AG04450 (cell line): Measurements from ENCODE around the gene VTI1B. TPM values are rescaled to one million over a fixed set of nuclear protein-coding genes. Genes with fewer than 3 reads are reported as not detected.
"Not testable (repeated sequence)": the region's sequence is repeated elsewhere in the genome, so short reads cannot be mapped to it uniquely, and the experiment has no call there.

Experiments used
- CTCF ChIA-PET: fragments of 300-600, 350-600 bp; formaldehyde crosslinking; extraction: SDS; loops from one replicate; lab custom pipeline; 2022; ENCODE audit warnings: antibody characterized with exemption, inconsistent platforms; lab: Charles Lee
- POLR2A ChIA-PET: fragments of 350-600 bp; formaldehyde crosslinking; extraction: SDS; loops from one replicate; lab custom pipeline; 2021; ENCODE audit warnings: antibody characterized with exemption, inconsistent platforms; lab: Yijun Ruan, JAX
- DNase-seq: peaks from one replicate; pipeline ENCODE4 v3.0.0-alpha.2; 2011; ENCODE audit warnings: low read depth, low spot score
- H3K27ac ChIP-seq: one replicate; pipeline ENCODE4 v1.5.1; 2012; ENCODE audit warnings: low read depth, low read length, control low read depth
- H3K27me3 ChIP-seq: one replicate; pipeline ENCODE4 v1.6.0; 2012; ENCODE audit warnings: low read length; ENCODE audit not compliant: control insufficient read depth, insufficient read depth
- H3K4me3 ChIP-seq: 2 replicates; pipeline ENCODE4 v1.5.1; 2011; ENCODE audit warnings: mild to moderate bottlenecking, low read depth, low read length, control low read depth
- H3K9me3 ChIP-seq: 2 replicates; pipeline ENCODE4 v1.5.1; 2012; ENCODE audit warnings: low read length; ENCODE audit not compliant: control insufficient read depth, insufficient read depth
- polyA plus RNA-seq: library from polyadenylated mRNA; depleted of rRNA; stranded (reverse); fragments of >200 nt; gene quantifications from 2 replicates; pipeline ENCODE4 v1.2.3, GENCODE V29; 2011
- TF ChIP-seq, protein P1 (sequence below): IDR thresholded peaks from 2 replicates; pipeline ENCODE4 v1.5.1; 2011; ENCODE audit warnings: low read depth, low read length, control low read depth, inconsistent platforms

The VTI1B gene
- polyA plus RNA-seq, 1 experiment, result 127 TPM

DNA sequence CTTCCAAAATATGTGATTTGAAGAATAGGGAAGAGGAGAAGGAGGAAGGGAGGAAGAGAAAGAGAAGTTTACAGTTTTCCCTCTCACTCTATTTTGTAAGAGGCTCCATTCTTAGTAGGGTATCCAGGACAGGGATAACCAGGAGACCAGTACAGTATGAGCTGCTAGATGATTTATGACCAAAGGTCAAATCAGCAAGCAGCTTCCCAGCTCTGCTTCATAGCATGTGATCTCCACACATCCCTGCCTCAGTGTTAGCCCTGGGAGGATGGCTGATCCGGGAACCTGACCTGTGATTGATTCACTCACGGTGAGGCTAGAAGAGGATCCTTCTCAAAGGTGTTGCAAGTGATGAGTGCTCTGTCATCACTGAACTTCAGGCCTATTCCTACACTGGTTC, 43.8 kb upstream of the VTI1B start:
- ChIA-PET POLR2A (interaction anchor here (0.9 kb wide), 1 partner anchor 43 kb away, joined by 4 read pairs; no protein-coding TSS in a partner anchor), CTCF (interaction anchor here (1.2 kb wide), 1 partner anchor 14 kb away, joined by 4 read pairs; no protein-coding TSS in a partner anchor)
- DNase-seq, result no peak

DNA sequence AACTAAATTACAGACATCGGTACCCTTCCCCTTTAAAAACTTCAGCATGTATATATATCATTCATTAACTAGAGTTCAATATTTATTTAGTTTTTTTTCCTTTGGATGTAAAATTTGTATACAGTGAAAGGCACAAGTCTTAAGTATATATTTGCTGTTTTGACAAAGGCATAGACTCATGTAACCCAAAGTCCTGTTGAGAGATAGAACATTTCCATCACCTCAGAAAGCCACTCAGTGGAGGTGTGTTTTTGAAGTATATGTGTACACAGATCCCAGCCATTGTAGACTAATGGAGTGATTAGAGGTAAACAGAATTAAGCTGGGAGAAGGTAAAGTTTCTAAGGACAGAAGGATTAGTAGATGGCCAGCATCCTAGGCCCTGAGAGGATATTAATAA, 42.6 kb upstream of the VTI1B start:
- ChIA-PET POLR2A (no interaction called here), CTCF (interaction anchor here (0.9 to 1.2 kb wide), 2 partner anchors 13 to 98 kb away, joined by 3 to 4 read pairs; partner anchors contain the start of gene ARG2)
- no peak for DNase-seq
- Histone ChIP-seq H3K27ac (no peak overlapping the region), H3K4me3 (no peak overlapping the region), H3K9me3 (no peaks in the 10 kb centered on the region), H3K27me3 (peaks cover 11% of the 10 kb centered on the region)
- TF ChIP-seq, protein P1, sequence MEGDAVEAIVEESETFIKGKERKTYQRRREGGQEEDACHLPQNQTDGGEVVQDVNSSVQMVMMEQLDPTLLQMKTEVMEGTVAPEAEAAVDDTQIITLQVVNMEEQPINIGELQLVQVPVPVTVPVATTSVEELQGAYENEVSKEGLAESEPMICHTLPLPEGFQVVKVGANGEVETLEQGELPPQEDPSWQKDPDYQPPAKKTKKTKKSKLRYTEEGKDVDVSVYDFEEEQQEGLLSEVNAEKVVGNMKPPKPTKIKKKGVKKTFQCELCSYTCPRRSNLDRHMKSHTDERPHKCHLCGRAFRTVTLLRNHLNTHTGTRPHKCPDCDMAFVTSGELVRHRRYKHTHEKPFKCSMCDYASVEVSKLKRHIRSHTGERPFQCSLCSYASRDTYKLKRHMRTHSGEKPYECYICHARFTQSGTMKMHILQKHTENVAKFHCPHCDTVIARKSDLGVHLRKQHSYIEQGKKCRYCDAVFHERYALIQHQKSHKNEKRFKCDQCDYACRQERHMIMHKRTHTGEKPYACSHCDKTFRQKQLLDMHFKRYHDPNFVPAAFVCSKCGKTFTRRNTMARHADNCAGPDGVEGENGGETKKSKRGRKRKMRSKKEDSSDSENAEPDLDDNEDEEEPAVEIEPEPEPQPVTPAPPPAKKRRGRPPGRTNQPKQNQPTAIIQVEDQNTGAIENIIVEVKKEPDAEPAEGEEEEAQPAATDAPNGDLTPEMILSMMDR, result no peak

More for the DNA sequence above, 43.8 kb upstream of the VTI1B start:
- no peaks in the 10 kb centered on the region for H3K9me3 ChIP-seq
- no peak overlapping the region for H3K4me3 ChIP-seq
- TF ChIP-seq, protein P1, result no peak
- H3K27ac ChIP-seq, result no peak overlapping the region
- H3K27me3 ChIP-seq, result peaks cover 22% of the 10 kb centered on the region

DNA sequence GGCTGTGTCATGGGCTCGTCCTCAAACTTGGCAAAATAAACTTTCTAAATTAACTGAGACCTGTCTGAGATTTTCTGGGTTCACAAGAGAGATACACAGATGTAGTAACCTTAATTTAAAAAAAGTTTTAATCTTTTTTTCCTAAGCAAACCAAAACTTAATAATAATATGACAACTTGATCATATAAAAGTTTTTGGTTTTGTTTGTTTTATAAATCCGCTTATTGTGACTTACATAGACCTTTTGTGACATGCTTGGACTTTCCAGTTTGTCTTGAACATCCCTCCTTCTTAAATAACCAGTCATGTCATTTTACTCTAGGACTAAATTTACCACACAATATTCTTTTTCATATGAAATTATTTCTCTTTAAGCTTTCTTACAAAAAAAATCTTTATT, 35.8 kb upstream of the VTI1B start:
- POLR2A ChIA-PET, result no interaction called here
- TF ChIP-seq, protein P1, result no peak
- CTCF ChIA-PET, result no interaction called here
- Histone ChIP-seq H3K9me3 (no peaks in the 10 kb centered on the region), H3K27ac (no peak overlapping the region), H3K27me3 (peaks cover 8% of the 10 kb centered on the region), H3K4me3 (no peak overlapping the region)
- DNase-seq, result no peak

DNA sequence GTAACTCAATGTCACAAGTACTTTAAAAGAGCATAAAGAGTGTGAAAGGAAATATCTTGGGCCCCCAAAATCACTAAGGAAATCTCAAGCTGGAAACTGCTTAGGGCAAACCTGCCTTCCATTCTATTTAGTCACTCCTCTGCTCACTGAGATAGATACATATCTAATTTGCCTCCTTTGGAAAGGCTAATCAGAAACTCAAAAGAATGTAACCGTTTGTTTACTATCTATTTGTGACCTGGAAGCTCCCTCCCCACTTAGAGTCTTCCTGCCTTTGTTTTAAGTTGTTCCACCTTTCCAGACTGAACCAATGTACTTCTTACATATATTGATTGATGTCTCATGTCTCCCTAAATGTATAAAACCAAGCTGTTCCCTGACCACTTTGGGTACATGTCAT, 35.4 kb upstream of the VTI1B start:
- H3K9me3 ChIP-seq, CTCF ChIA-PET, H3K27ac ChIP-seq, H3K27me3 ChIP-seq, DNase-seq, H3K4me3 ChIP-seq, POLR2A ChIA-PET: not testable (repeated sequence)

DNA sequence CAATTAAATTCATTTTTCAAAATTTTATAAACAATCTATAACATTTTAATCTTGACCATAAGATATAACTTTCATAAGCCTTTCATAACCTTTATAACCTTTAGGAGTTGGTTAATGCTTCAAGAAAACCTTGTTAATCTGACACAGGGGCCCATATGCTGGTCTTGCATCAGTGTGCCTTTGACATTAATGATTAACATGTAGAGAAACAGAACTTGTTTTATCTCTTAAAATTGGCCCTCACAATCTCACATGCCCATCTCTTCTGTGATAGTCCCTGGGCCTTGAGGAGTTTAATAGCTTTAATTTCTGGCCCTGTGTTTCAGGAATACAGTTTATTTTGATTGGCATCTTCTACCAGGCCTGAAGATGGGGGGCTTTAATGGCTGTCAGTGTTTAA, 34.9 kb upstream of the VTI1B start:
- H3K4me3 ChIP-seq, CTCF ChIA-PET, H3K27ac ChIP-seq, H3K9me3 ChIP-seq, H3K27me3 ChIP-seq, POLR2A ChIA-PET, DNase-seq: not testable (repeated sequence)

DNA sequence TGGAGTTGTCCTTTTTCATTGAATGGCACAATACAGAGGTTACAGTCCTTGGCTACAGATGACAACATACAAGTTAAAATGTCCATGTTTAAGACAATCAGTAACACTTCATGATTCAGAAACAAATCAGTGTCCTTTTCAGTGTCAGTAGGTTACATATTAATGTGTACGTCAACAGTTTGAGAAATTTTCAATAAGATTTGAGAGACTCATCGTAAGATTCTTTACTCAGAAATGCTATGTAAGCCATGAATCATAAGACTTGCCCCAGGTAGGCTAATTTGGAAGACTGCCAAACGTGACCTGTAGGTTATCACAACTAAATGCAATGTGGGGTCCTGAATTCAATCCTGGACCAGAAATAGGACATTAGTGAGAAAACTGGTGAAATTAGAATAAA, 30.8 kb upstream of the VTI1B start:
- H3K4me3 ChIP-seq, result no peak overlapping the region
- ChIA-PET POLR2A (interaction anchor here (1.1 kb wide), 1 partner anchor 9 kb away, joined by 5 read pairs; the partner anchor contains the start of gene RDH11), CTCF (interaction anchor here (0.6 to 7.8 kb wide), 39 partner anchors 9 to 1345 kb away, joined by 3 to 208 read pairs (median 11); partner anchors contain the start of genes ARG2, PIGH, PLEKHH1 and RDH11)
- H3K9me3 ChIP-seq, result no peaks in the 10 kb centered on the region; the same call in 1 of the 2 replicates
- H3K27me3 ChIP-seq, result peaks cover 4% of the 10 kb centered on the region
- TF ChIP-seq, protein P1, result no peak
- DNase-seq, result no peak
- no peak overlapping the region for H3K27ac ChIP-seq
